ENCODE results near the gene SNRNP27. TPM values are rescaled to one million over a fixed set of nuclear protein-coding genes. Genes with fewer than 3 reads are reported as not detected.

SNRNP27 gene
- total RNA-seq, 1 donor from 2014 or later, result 55.1 TPM

DNA sequence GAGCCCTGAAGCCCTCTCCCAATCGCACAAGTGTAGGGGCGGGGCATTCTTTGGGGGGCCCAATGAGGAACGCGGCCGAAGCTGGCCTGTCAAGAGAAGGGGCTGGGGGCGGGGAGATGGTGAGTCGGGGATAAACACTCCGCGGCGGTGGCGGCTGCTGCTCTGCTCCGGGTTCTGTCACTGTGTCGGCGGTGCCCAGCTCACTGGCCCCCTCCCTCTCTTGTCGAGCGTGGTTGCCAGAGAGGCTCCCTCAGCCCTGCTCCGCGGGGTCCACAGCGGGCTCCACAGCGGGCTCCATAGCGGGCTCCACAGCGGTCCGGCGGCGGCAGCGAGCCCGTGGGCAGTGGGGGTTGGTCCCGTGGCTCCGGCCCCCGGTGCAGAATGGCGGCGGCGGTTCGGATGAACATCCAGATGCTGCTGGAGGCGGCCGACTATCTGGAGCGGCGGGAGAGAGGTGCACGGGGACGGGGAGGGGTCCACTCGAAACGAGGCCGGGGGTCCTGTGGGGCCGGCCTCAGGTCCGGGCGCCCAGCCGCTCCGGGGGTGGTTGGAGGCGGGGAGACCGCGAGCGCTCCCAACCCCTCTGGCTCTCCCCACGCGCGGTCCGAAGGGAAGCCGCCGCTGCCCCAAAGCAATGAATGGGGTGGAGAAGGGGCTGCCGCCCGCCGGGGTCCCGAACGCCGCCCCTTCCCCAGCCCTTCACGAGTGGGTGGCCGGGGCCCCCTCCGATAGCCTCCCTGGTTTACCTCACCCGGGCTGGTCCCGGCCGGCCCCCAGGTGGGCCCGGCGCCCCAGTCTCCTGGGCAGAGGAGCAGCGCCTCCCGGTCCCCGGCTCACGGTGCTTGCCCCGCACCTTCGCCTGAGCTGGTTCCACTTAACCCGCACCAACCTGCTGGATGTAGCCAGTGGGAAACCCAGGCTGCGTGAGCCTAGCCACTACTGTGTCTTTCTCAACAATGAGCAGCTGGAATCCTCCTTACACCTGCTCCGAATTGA, 21.5 kb downstream of the SNRNP27 start, which contains the start of gene MXD1:
MXD1 (plus strand) TSS at position 160 of the 996 bp plus-strand sequence; CDS start at position 382, 222 bp downstream.
- intact Hi-C loops (cut with micrococcal nuclease), result loop anchor here (1.0 to 5.0 kb wide), 12 partner anchors 22 to 387 kb away; partner anchors contain the start of genes AAK1, C2orf42, FAM136A and GMCL1

DNA sequence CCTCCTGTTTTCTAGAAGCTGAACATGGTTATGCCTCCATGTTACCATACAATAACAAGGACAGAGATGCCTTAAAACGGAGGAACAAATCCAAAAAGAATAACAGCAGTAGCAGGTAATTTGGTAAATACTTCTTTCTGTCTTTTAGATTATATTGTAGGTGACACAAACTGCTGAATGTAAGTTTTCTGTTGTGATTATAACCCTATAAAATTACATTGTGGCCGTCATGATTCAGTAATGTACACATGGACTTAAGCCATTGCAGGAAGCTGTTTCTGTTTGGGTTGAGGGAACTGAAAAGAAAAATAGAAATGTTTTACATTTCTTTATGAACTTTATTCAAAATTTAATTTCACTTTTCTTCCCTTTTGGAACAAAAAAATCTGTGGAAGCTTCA, 22.4 kb downstream of the SNRNP27 start:
- intact Hi-C loops (cut with micrococcal nuclease), result no loop called here

DNA sequence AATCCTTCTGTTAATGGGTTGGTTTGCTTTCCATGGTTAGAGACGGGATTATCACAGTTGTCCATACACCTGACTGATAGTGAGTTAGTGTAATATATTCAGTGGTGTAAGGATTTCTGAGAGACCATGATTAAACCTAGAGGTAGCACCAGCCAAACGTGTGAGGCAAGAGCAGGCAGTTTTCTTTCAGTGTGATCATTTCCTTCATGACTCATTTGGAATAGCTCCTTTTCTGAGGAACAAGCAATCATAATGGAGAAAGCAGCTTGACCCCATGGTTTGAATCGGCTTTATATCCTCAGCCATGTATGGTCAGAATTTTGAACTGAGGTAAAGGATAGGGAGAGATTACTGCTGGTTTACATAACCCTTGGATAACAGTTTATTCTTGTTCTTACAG, 24.1 kb downstream of the SNRNP27 start:
- intact Hi-C loops (cut with micrococcal nuclease), result loop anchor here (1.0 kb wide), 1 partner anchor 13 kb away; no protein-coding TSS in a partner anchor

DNA sequence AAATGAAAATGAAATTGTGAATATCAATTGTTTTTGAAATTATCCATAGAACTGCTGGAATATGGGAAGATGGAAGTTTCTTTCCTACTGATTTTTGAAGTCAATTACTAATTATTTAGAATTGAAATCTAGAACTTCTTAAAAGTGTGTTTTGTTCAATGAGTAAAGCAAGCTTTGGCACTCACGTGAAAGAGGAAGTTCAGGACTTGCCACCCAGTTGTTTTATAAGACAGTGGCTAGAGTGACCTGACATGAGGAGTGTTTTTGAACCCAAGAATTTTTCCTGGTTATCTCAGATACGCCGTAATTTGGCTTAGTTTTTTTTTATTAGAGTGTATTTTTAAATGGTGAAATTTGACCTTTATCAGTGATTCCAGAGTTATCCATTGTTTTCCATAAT, 24.6 kb downstream of the SNRNP27 start:
- intact Hi-C loops (cut with micrococcal nuclease), result no loop called here

DNA sequence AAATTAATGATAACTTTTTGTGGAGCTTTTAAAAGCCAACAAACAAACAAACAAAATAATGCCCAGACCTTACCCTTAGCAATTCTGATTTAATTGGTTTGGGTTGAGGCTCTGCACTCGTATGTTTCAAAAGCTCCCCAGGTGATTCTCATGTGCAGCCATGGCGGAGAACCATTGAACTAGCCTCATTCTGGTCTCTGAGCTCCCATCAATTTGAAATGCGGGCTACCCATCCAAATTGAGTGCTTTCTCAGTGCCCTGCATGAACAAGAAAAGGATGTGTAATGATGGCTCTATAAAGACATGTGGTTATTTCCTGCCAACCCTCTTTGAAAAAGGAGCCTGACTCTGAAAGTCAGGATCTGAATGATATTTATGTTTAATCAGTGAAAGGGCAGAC, 29.4 kb downstream of the SNRNP27 start:
- intact Hi-C loops (cut with micrococcal nuclease), result no loop called here

DNA sequence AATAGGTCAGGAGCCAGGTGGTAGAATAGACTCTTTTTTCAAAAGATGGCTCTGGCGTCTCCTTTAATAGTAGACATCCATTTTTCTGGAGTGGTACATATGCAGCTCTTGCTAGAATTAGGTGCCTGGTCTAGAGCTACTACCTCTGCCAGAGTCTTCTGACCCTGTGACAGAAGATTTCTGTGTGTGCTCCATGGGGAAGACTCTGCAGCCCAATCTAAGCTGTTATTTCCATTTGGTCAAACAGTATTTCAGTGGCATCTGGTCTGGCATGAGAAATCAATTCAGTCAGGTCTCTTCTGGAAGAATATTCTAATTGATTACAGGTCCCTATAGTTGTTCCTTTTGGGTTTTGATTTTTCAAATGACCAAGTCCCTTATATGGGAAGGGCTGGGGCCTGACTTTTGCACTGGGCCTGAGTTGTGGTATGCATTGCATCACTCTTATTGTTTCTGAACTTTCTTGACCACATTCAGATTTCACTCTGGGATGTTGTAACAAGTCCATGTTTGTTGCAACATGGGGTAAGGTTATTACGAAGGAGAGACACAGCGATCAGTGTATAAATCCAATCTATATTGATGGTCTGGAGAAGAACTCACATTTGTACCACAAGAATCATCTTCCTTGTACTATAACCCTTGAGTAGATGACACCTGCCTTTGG, 33.2 kb downstream of the SNRNP27 start:
- intact Hi-C loops (cut with micrococcal nuclease), result no loop called here

DNA sequence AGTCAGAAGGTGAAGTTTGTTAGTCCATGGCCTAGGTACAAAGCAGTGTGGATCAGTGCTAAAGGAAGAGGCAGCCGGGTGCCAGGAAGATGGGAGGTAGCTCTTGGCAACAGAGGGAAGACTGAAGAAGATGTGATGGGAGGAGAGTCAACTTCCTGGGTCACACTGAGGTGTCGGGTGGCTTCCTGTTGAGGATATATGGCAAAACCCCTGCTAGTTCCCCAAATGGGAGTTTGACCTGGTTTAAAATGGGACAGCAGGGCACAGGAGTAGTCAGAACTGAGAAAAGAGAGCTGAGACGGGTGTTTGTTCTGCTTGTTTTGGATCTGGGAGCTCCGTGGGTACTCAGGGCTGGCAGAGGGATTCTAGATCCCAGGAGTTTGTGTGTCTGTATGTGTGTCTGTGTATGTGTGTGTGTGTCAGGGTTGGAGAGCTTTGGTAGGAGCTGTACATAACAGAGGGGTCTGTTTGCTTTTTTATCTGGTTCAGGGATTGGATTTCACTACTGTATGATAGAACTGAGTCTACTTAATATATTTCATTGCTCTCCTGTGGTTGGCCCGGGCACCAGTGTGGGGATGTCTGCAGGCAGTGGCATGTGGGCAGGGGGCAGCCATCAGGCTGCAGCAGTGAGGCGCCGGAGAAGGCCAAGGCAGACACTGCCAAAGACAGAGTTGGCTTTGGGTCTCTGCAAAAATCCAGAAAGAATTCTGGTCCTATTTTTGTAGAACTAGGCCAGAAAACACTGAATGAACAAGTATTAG, 38.3 kb downstream of the SNRNP27 start:
- intact Hi-C loops (cut with micrococcal nuclease), result loop anchor here (1.0 kb wide), 1 partner anchor 15 kb away; no protein-coding TSS in a partner anchor

DNA sequence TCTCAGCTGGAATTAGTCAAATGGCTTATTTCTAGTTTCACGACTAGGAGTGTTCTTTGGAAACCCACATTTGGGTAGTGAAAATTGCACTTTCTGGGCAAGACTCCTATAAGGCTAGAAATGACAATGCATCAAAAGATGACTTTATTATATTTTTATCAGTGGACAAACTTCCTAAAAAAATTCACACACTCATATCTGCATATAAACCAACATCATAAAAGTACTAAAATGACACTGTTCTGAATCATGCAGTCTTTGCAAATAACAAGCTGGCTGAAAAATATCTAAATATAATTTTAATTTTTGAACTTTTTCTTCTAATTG, 38.8 kb downstream of the SNRNP27 start:
- intact Hi-C loops (cut with micrococcal nuclease), result no loop called here

DNA sequence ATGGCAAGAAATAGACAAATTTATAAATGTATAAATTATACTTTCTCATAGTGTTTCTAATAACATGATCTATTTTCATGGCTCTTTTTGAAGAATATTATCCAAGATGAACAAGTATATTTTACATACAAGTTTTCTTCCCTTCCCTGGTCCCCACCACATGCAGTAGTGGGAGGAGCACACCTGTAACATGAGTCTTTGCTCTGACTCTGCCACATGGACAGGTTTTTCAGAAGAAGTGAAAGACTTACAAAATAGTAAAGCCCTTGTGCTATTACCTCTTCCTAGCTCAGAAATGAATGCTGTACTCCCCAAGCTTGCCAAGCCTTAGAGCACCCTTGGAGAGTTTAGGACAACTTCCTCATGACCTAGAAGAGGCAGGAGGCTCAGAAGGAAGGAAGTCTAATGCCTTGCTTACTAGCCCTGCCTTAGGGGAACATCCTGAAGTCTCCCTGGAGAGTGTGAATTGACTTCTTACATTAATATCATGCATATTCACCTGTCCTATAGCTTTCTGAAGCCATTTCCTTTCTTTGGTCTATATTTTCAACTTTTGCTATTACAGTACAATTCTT, 39.6 kb downstream of the SNRNP27 start:
- intact Hi-C loops (cut with micrococcal nuclease), result no loop called here

DNA sequence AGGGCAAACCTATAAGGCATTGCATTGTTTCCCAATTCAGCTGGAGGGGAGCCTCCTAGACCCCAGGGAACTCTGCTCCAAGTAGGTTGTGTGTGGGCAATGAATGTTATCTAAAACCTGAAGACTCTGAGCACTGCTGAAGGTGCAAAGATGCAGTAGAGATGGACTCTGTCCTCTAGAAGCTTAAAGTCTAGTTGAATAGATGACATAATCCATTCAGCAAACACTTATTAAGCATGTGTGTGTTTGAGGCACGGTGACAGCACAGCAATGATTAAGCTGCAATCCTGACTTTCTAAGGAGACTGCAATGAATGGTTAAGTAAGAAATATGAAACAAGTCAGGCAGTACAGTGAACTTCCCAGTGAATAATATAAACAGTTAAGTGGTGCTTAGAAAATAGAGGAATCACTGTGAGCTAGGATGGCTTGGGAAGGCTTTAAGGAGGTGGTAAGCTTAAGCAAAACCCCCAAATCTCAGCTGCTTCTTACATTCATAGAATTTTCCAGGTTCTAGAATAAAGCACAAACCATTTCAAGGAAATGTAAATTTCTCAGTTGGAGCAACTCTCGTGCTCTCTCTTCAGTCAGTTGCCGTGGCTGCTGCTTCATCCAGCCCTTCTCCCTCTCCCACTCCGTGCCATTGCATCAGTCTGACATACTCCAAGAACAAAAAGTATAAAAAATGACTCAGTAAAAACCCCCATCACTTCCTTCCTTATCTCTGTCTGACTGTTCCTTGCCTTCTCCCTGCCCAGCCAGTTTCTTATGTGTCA, 40.3 kb downstream of the SNRNP27 start:
- intact Hi-C loops (cut with micrococcal nuclease), result no loop called here

DNA sequence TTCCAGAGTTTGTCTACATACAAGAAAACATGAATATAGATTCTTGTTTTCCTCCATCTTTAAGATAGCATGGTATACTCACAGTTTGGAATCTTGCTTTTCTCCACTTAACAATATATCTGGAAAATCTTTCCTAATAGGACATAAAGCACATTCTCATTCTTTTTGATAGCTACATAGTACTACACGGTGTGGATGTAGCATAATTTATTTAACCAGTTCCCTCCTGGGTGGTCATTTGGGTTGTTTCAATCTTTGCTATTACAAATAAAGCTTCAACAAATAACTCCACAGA, 40.8 kb downstream of the SNRNP27 start:
- intact Hi-C loops (cut with micrococcal nuclease), result no loop called here

DNA sequence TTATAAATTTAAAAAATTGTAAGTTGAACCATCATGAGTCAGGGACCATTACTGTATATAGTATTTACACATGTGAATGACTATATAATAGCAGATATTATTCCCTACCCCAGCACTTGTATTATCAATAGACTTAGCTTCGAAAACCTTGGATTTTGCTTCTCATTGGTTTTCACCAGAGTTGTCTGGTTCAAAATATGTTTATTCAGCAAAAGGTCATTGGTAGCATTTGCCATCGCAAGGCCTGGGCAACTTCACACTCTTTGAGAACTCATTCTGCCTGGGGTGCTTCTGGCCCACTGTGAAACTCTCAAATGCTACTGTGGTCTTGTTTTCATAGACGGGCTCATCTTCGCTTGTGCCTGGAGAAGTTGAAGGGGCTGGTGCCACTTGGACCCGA, 41.3 kb downstream of the SNRNP27 start:
- intact Hi-C loops (cut with micrococcal nuclease), result no loop called here

DNA sequence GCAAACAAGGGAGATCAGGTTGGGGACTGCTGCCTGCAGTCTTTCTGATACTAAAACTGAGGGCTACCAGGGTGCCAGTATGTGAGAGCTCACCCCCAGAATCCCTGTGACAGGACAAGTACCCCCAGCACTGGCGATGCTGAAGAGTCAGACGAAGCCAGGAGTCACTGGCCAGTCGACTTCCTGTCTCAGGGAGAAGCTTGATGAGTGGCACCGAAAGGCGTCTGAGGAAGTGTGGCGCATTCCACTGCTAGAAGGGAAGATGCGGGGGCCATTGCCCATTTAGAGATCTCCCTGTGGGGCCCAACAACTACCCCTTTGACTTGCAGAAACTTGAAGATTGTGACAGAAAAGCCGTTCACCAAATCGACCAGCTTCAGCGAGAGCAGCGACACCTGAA, 43.1 kb downstream of the SNRNP27 start:
- intact Hi-C loops (cut with micrococcal nuclease), result no loop called here

DNA sequence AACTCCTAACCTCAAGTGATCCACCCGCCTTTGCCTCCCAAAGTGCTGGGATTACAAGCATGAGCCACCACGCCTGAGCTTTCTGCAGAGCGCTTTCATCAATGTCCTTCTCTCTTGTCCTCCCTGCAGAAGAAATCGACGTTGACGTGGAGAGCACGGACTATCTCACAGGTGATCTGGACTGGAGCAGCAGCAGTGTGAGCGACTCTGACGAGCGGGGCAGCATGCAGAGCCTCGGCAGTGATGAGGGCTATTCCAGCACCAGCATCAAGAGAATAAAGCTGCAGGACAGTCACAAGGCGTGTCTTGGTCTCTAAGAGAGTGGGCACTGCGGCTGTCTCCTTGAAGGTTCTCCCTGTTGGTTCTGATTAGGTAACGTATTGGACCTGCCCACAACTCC, 44.2 kb downstream of the SNRNP27 start:
- intact Hi-C loops (cut with micrococcal nuclease), result no loop called here

DNA sequence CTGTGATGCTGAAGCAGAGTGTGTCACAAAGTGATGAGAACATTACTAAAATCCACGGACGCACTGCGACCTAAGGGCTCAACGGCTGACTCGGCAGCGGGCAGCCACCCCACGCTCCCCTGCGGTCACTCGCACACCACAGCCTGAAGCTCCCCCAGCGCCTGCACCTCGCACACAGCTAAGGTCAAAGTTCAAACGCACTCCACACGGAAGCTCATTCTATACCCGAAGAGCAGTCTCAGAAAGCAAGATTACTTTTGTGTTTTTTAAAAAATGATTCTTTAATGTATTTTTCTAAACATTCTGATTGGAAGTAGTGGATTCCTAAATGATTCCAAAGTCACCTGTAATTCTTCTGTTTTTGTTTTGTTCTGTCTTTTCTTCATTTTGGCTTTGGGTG, 46.0 kb downstream of the SNRNP27 start:
- intact Hi-C loops (cut with micrococcal nuclease), result no loop called here

DNA sequence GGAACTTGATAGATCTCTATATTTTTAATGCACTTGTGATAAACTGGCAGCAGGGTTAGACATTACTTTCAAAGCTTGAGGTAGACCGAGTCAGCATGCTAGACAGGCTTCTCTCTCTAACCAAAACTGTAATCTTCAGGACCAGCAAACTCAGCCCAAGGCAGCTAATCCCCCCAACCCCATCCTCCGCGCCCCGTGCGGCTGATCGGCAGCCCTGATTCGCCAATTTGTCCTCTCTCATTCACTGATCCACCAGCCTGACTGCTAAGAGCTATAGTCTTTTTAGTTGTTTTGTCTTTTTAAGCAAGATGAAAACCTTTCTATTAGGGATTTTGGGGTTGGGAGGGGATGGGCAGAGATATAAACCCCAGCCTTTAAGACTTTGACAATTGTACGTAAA, 46.9 kb downstream of the SNRNP27 start:
- intact Hi-C loops (cut with micrococcal nuclease), result no loop called here

DNA sequence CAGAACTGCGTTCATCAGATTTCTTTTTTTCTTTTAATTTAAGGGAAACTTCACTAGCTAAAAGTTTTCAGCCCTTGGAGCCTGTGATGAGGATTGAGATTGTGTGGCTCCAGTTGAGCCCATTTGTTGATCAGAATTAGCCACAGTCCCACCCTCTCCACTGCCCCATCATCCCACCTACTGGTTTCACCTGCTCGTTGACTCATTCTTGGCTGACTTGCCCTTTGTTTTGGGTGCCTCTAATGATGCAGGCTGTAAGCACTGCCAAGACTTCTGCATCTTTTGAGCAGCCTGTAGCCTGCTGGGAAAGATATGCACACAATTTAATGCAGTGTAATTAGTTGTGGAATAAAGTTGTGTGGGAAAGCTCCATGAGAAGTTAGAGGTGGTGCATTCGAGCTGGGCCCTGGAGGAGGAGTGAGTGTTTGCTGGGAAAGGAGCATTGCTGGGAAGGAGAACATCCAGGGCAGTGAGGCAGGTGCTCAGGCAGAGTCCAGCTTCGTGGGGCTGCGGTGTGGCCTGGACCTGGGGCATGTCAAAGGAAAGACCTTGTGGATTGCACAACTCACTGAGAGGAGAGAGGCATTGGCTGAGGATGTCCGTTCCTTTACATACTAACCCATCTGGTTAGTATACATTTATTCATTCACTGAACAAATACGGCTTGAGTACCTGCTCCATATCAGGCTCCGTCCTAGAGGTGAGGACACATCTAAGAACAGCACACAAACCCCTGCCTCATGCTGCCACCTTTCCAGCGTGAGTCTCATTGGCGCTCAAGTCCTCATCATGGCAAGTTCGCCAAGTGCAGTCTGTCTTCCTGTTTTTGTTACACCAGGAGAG, 49.5 kb downstream of the SNRNP27 start:
- intact Hi-C loops (cut with micrococcal nuclease), result no loop called here

DNA sequence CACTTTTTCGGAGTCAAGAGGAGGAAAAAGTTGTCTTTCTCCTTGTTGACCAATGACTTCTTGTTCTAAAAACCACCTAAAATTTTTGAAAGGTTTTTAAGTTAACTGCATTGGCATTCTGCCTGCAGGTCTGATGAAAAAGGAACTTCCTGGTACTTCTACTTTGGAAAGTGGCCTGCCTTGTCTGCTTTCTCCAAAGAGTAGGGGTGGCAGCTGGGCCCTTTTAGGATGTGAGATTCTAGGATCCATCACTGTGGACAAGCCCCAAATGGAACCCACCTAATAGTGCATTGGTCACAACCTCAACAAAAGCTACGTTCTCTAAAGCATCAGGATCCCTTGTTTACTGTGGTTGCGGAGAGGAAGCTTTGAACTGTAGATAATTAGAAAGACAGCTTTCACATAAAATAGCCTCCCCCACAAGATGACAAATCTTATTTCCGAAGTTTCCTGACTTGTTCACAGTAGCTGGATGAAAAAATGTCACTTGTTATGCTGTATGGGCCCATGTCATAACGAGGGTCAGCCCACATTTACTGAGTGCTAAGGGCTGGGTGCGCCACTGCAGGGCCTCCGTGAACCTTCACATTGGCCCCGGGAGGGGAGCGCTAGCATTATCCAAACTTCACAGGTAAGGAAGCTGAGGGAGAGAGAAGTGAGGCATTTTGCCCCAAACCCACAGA, 50.2 kb downstream of the SNRNP27 start:
- intact Hi-C loops (cut with micrococcal nuclease), result no loop called here

DNA sequence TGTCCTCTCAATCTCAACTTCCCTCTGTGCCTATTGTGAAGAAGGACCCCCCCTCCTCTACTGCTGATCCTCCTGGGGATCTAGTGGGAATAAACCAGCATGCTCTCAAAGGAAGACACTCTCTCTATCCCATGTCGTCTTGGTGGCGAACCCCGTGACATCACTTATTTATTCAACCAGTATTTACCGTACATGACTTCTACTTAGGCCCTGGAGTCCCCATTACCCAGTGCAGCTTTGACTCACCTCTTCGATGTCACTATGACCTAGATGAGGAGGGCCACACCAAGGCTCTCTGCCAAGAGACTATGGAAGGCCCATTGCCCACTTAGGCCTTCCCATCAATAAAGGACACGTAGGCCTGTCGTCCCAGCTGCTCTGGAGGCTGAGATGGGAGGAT, 51.0 kb downstream of the SNRNP27 start:
- intact Hi-C loops (cut with micrococcal nuclease), result no loop called here

Measured in T-helper 1 cell treated with Interleukin-12 subunit alpha and Interleukin-12 subunit beta and Interleukin-4 antibody, amounts not matched to agents 30 ng/mL and 1 ng/mL, for 36 hours (primary cell).